Left colon (tissue), 2 donors: Measurements from ENCODE around the gene SKP1. TPM values are rescaled to one million over a fixed set of nuclear protein-coding genes. Genes with fewer than 3 reads are reported as not detected.

Experiments
- ATAC-seq: fragments of 200-7000 bp; cut with Tn5 transposase; one replicate; pipeline ENCODE4 v1.9.1; 2020; ENCODE audit warnings: mild to moderate bottlenecking, moderate library complexity
- DNase-seq, 2 donors: peaks; one replicate each; pipeline ENCODE4 v3.0.0-alpha.2; 2020
- intact Hi-C, 2 donors: fragments of 100-400 bp; cut with DNase I in 1 of 2; cut with micrococcal nuclease in 1 of 2; formaldehyde crosslinking; loops; one replicate each; pipeline versions ENCODE4 v1.11.2 to v1.14.0; 2022; cut with DNase I, micrococcal nuclease
- total RNA-seq, 2 donors: library from RNA; stranded (reverse); fragmentation: NEBNext Ultra II Directional; extraction: Animal tissue kit (Norgen Biotek cat#: 25700); gene quantifications; one replicate each; pipeline ENCODE4 v1.2.1, GENCODE V29; 2021
- donor health status: DM: no; HTN: no; CAD: no.
- donor health status: DM: yes; HTN: yes; CAD: no.

SKP1 gene
- total RNA-seq, 2 donors from 2014 or later = 242 to 273 TPM

DNA sequence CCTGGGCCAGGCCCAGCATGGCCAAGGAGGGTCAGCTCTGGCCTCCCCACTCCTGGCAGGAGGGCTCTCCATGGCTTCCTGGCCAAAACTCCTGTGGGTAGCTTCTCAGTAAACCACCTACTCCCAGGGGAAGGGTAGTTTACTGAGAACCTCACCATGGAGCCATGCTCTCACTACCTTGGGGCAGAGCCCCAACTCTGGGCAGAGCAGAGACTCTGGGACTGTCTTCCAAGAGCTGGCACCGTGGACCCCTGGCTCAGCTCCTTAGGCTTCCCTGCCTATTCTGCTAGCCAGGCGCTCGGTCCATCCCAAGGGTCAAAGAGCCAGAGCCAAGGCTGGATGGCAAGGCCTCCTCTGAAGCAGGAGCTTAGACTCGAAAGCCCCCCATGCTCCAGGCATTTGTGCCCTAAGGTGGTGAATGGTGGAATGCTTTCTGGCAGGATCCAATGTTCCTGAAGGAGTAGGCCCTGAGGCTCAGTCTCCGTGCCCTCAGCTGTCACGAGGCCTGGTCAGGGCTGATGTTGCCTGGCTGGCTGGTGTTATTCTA lies 42.7 kb downstream of the SKP1 start:
- peak; percentile 2 to 12 for DNase-seq
- ATAC-seq = no peak
- intact Hi-C loops = no loop called here

DNA sequence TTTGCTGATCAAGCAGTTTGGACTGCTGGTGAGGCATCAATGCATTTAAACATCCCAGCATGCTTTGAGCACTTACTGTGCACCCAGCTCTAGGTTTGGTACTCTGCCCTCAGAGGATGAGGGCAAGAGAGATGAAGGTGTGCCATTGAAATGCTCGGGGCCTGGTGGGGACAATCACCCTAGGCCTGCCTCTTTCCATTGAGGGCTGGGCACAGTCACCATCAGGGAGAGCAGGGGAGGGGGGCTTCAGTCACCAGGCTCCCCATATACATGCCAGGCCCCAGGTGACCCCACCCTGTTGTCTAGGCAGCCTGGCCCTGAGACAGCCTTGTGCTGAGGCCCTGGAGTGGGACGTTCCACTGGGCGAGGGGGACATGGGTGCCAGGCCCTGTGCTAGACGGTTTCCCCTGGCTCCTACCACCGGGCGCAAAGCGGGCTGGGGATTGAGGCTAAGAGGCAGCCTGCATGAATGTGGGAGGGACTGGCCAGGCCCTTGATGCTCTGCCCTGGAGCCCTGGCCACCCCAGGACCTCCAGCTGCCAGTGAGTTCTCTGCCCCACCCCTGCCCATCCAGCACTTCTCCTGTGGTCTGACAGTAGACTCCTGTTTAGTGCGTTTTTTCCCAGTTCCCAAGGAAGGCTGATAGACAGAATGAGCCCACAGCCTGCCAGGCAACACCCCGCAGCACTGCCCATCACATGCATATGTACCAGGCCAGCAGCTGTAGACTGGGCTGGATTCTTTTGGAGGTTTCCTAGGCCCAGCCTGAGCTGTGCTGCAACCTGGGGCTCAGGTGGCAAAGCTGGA lies 43.4 kb downstream of the SKP1 start:
- ATAC-seq (peak; percentile 18), DNase-seq (peak; percentile 6 to 20)
- intact Hi-C loops = no loop called here

- DNase-seq = peak in 1 of 2 donors; percentile 34
- ATAC-seq = no peak
- intact Hi-C loops = no loop called here
Observed at GRCh38 chr5:134132372-134133187, 44.2 kb downstream of the SKP1 start.

DNA sequence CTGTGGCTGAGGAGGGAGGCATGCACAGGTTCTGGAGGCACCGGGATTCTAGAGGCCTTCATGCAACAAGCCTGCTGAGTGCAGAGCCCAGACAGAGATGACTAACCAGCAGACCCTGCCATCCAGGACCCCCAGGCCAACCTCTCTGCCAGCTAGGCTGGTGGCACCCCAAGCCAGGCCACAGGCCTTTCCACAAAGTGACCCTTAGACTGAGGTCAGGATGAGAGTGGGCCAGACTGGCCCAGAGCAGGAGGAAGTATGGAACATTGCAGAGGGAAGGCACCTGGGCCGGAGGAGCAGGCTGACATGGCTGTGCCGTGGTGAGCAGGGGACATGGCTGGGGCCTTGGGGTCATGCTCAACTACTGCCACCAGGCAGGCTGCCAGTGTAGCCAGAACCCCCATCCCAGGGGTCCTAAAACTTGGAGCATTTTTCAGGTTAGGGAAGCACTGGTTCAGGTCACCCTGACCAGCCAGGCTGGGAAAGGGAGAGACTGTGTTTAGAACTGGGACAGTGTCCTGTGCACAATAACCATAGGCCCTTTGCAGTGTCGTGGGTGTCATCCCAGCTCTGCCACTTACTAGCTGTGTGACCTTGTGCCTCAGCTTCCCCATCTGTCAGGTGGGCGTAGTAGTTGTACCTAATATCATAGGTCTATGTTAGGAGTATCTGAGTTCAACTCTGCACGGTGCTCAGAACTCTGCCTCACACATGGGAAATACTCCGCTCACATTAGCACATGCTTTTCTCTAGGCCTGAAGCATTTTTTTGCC lies 45.0 kb downstream of the SKP1 start:
- intact Hi-C loops = no loop called here
- DNase-seq (peak in 1 of 2 donors; percentile 0), ATAC-seq (no peak)

DNA sequence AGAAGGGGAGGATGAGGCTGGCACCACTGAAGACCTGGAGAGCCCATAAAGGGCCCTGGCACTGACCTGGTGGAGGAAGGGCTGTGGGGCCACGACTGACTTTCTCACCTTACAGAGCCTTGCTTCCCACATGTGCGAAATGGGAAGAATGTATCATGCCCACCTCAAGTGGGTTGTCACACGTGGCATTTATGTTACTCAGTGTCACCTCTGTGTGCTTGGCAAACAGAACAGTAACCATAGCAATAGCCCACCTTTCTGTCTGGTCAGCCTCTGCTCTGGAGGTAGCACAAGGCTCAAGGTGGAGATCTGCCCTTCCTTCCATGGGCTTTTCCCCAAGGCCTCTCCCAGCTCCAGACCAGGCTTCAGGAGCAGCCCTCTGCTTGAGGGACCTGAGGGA lies 45.6 kb downstream of the SKP1 start:
- intact Hi-C loops = no loop called here
- ATAC-seq (no peak), DNase-seq (no peak)

DNA sequence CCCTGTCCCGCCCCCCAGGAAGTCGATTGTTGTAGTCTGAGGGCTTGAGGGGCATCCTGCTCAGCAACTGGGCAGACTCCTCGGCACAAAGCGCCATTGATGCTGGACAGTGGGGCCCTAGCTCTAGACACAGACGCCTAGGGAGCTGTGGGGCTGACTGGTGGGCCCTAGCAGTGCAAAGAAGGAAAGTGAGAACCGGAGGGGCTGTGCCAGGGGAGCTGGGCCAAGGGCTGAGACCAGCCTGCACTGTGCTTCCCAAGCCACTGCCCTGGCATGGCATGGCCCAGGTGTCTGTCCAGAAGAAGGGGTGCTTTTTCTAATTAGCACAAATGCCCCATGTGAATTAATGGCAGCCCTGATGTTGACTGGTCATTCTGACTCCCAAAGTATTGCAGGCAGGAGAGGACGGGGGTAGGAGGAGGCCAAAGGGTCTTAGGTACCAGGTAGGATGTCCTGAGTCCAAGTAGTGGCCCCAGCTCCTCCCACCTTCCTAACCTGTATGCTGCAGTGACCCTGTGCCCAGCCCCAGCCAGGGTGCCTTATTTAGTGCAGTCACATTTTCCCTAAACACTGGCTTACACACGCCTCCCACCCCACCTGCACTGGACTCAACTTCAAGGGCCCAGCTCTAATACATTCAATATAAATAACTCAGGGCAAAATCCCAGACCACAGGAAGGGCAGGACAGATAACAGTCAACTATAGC lies 46.4 kb downstream of the SKP1 start:
- DNase-seq (no peak), ATAC-seq (no peak)
- intact Hi-C loops = no loop called here

DNA sequence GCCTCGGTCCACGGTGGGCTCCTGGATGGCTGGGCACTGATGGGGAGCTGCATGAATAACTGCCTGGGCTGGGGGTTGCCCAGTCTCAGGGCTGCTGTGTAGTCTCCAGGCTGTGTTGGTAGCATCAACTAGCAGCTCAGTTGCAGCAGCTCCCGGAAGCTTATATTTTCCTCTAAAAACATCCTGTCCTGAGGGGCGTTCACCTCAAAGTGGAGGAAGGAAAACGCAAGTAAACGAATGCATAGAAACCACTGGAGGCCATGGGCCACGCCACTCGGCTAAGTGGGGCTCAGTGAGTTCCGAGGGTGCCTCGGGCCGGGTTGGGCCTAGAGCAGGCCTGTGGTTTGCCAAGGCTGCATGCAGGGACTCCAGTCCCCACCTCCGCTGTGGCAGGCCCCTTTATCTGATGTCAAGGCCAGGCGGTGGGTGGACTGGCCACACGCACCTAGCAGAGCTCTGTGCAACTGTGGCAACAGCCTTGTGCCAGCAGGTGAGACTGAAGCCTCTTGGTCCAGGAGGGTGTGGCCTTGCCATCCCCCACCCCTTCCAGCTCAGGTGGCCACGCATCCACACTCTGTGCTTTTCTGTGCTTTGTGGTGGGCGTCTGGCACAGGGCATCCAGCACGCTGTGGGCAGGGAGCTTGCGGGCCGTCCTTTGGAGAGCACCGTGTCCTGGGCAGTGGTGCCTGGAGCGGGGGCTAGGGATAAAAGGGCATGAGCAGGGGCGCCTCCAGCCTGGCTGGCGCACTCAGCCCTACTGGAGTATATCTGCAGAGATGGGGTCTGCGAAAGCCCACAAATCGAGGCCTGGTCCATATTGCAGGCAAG lies 47.1 kb downstream of the SKP1 start:
- DNase-seq (no peak), ATAC-seq (no peak)
- intact Hi-C loops = no loop called here

DNA sequence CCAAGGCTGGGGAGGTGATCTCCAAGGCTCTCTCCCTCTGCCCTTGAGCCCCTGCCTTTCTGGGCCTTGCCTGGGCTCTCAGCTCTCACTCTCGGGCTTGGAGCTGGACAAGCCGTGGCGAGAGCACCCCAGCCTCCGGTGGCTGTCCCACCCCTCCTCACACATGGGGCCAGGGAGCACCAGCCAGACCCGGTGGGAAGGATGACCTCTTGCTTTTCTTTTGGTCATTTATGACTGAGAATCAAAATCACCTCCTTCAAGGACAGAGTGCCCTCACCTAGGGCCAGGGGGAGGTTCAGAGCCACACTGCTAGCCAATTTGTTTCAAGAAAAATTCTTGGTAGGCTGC lies 48.1 kb downstream of the SKP1 start:
- ATAC-seq = no peak
- no peak for DNase-seq
- intact Hi-C loops = no loop called here

GRCh38 chr5:134127988-134128647 lies 48.6 kb downstream of the SKP1 start:
- ATAC-seq = no peak
- intact Hi-C loops = no loop called here
- DNase-seq = no peak

DNA sequence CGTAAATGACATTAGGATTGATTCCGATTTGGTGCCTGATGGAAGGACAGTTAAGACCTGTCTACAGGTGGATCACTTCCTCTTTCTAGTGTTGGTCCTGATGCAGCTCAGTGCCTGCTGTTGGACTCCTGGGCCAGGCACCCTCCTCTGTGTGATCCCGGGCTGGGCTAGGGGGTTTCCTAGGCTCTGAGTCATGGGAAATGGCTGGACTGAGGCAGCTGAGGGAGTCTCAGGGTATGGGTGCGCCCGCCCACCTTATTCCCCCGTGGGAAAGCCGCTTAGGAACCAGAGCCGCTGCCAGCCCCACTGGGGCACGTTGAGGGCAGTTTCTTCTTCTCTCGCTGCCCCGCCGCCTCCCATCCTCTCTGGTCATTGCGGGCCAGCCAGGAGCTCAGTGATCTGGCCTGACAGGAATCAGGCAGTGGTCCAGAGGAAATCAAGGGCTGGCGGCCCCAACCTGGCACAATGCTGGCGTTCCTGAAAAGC lies 49.3 kb downstream of the SKP1 start:
- DNase-seq (no peak), ATAC-seq (no peak)
- intact Hi-C loops = no loop called here

DNA sequence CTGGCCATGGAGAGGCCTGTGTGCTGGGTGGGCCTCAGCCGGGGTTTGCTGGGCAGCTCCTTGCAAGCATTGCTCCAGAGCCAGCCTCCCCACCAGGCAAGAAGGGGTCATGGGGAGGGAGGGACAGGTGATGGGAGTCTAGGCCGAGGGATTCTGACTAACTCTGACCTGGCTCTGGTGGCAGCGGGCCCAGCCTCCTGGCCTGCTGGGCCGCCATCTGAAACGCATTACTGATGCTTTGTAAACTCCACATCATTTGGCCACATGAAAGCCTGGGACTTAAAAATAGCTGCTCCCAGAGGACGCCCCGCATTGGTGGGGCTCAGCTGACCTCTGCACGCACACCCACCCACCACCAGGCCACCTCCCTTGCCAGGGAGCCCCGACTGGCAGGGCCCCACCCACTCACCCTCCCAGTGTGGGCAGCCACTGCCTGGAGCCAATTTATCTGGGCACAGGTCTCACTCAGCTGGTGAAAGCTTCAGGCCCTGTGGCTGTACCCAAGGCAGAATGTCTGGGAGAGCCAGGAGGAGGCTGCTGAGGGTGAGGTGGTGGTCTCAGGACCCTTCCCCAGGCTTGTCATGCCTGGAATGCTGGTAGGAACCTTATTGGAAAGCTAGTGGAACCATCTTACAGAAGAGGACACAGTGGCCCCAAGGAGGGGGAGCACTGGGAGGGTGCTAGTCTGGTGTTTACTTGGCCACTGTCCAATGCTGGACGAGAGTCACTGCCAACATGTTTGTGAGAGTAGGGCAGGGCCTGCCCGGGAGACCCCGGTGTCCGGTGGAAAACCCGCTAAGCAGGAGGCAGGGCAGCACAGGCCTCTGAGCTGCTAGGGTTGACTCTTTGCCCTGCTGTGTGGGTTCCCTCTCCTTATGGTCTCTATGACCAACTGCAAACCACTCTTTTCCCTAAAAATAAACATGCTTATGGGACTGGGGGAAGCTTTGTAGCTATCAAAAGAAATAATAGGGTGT lies 51.4 kb downstream of the SKP1 start:
- DNase-seq (no peak), ATAC-seq (peak; percentile 18)
- intact Hi-C loops = no loop called here

- ATAC-seq (no peak), DNase-seq (no peak)
- intact Hi-C loops = no loop called here
Observed at GRCh38 chr5:134124289-134125038, 52.3 kb downstream of the SKP1 start.

DNA sequence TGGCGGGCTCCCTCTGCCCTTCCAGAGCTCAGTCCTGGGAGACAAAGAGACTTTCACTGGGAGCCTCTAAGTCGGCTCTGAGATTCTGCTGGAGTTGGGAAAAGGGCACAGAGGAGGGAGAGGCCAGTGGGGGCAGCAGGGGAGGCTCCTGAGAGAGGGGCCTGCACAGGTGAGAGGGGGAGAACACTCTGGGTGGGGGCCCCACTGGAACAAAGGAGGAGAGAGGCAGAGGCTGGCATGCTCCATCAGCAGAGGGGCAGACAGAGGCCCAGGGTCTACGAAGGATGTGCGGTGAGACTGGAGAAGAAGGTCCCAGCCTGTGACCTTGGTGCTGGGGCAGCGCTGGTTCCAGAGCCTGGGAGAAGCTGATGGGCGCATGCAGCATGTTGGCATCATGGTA lies 53.4 kb downstream of the SKP1 start:
- no peak for DNase-seq
- intact Hi-C loops = no loop called here
- ATAC-seq = no peak

DNA sequence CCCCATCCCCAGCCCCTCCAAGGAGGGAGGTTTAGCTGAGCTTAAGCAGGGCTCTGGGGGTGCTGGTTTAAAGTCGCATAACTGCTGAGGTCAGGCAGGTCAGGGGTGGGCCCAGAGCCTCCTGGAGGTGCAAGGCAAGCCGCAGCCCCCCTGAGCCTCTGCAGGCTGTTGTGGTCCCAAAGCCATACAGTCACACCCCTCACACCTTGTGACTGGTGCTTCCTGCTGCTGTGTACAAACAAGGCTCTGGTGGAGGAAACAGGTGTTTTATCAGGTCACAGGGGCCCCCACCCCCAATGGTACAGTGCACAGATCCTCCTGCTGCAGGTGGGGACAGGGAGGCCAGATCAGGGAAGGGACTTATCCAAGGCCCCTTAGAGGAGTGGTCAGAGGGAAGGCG lies 54.2 kb downstream of the SKP1 start:
- DNase-seq (no peak), ATAC-seq (peak; percentile 9)
- intact Hi-C loops = no loop called here

GRCh38 chr5:134120386-134121138 lies 56.2 kb downstream of the SKP1 start:
- DNase-seq (no peak), ATAC-seq (no peak)
- intact Hi-C loops = no loop called here
